GM04503 (cell line): ENCODE measurements around the gene PER3.
A peak's percentile ranks its signal among the peaks of the same experiment; 100 is the strongest.
"Not testable (repeated sequence)": the region's sequence is repeated elsewhere in the genome, so short reads cannot be mapped to it uniquely, and the experiment has no call there.

ENCODE experiments used
- DNase-seq: peaks from one replicate; pipeline ENCODE4 v3.0.0-alpha.2; 2012; ENCODE audit warnings: low read depth

Gene PER3

GRCh38 chr1:7780976-7781375 is 3.1 kb upstream of the PER3 start:
- no peak for DNase-seq

GRCh38 chr1:7781501-7781900 is 2.6 kb upstream of the PER3 start:
- no peak for DNase-seq

- no peak for DNase-seq
Observed at GRCh38 chr1:7781923-7782495, 2.1 kb upstream of the PER3 start.

GRCh38 chr1:7783178-7783711 is 846 bp upstream of the PER3 start:
- no peak for DNase-seq

GRCh38 chr1:7784492-7785071 is 491 bp downstream of the PER3 start:
- DNase-seq = no peak

- no peak for DNase-seq
Observed at GRCh38 chr1:7785108-7785507, 1.0 kb downstream of the PER3 start.

- DNase-seq = no peak
Observed at GRCh38 chr1:7786795-7787194, 2.7 kb downstream of the PER3 start.

- DNase-seq = no peak
Observed at GRCh38 chr1:7789828-7790227, 5.7 kb downstream of the PER3 start.

GRCh38 chr1:7791027-7791426 is 6.9 kb downstream of the PER3 start:
- DNase-seq = not testable (repeated sequence)

GRCh38 chr1:7795406-7795805 is 11.3 kb downstream of the PER3 start:
- DNase-seq = no peak

GRCh38 chr1:7805460-7805859 is 21.4 kb downstream of the PER3 start:
- no peak for DNase-seq

GRCh38 chr1:7808253-7808844 is 24.3 kb downstream of the PER3 start:
- DNase-seq = no peak

GRCh38 chr1:7809742-7810141 is 25.7 kb downstream of the PER3 start:
- DNase-seq = no peak

GRCh38 chr1:7810395-7810794 is 26.3 kb downstream of the PER3 start:
- peak; percentile 52 for DNase-seq

- DNase-seq = no peak
Observed at GRCh38 chr1:7811476-7811875, 27.4 kb downstream of the PER3 start.

- DNase-seq = no peak
Observed at GRCh38 chr1:7813677-7814373, 29.7 kb downstream of the PER3 start.

- no peak for DNase-seq
Observed at GRCh38 chr1:7821282-7821681, 37.2 kb downstream of the PER3 start.

- DNase-seq = no peak
Observed at GRCh38 chr1:7824701-7825100, 40.6 kb downstream of the PER3 start.

GRCh38 chr1:7826363-7826762 is 42.3 kb downstream of the PER3 start:
- DNase-seq = no peak

GRCh38 chr1:7827126-7827955 is 43.2 kb downstream of the PER3 start:
- DNase-seq = no peak

GRCh38 chr1:7831458-7831857 is 47.4 kb downstream of the PER3 start:
- DNase-seq = no peak

- no peak for DNase-seq
Observed at GRCh38 chr1:7833035-7833434, 48.9 kb downstream of the PER3 start.
